Measurements from ENCODE around the gene OMD.

- TF ChIP-seq EP300 (IDR thresholded peaks at IDR 0.05; ENCODE audit: borderline replicate concordance in 1 of 2, low read depth in 1 of 2, low read length in 1 of 2) (no peak), USF1 (IDR thresholded peaks at IDR 0.05; ENCODE audit: borderline replicate concordance, low read depth) (no peak), REST (IDR thresholded peaks at IDR 0.05; ENCODE audit: low read depth, low read length) (no peak)
These were observed 30.9 kb upstream of the OMD start for GRCh38 chr9:92455217-92455616.

All from SK-N-SH (cell line).